GM23338 (cell line): Measurements from ENCODE around the gene BIRC6. TPM values are rescaled to one million over a fixed set of nuclear protein-coding genes. Genes with fewer than 3 reads are reported as not detected.

Source experiments
- ATAC-seq: fragments of 200-7000 bp; cut with Tn5 transposase; 3 replicates; pipeline ENCODE4 v1.9.1; 2020
- DNase-seq: peaks from one replicate; pipeline ENCODE4 v3.0.0-alpha.2; 2015; ENCODE audit warnings: low spot score
- H2AFZ ChIP-seq: fragments of 200-600 bp; sonication (generic); 2 replicates; pipeline ENCODE4 v1.8.0; 2016; ENCODE audit warnings: antibody characterized with exemption, mild to moderate bottlenecking, moderate library complexity
- H3F3A ChIP-seq: fragments of 200-600 bp; sonication (generic); replicated peaks from 2 replicates; pipeline ENCODE4 v1.8.0; 2017; ENCODE audit warnings: antibody characterized with exemption, mixed run types, low read depth
- H3K27ac ChIP-seq: fragments of 200-600 bp; sonication (generic); 2 replicates; pipeline ENCODE4 v1.6.1; 2016; ENCODE audit warnings: low read depth
- H3K27me3 ChIP-seq: fragments of 200-600 bp; sonication (generic); 2 replicates; pipeline ENCODE4 v1.8.0; 2016; ENCODE audit warnings: mild to moderate bottlenecking, mixed run types, moderate library complexity; ENCODE audit not compliant: insufficient read depth
- H3K36me3 ChIP-seq: fragments of 200-600 bp; sonication (generic); 2 replicates; pipeline ENCODE4 v1.8.0; 2016; ENCODE audit warnings: mild to moderate bottlenecking; ENCODE audit not compliant: insufficient read depth
- H3K4me1 ChIP-seq: fragments of 200-600 bp; sonication (generic); 2 replicates; pipeline ENCODE4 v1.8.0; 2016; ENCODE audit warnings: mild to moderate bottlenecking, moderate library complexity; ENCODE audit not compliant: insufficient read depth
- H3K4me2 ChIP-seq: fragments of 200-600 bp; sonication (generic); 2 replicates; pipeline ENCODE4 v1.7.1; 2017; ENCODE audit warnings: mixed run types
- H3K4me3 ChIP-seq: fragments of 200-600 bp; sonication (generic); 2 replicates; pipeline ENCODE4 v1.6.1; 2016; ENCODE audit warnings: mixed run types
- H3K79me2 ChIP-seq: fragments of 200-600 bp; sonication (generic); replicated peaks from 2 replicates; pipeline ENCODE4 v1.8.0; 2017; ENCODE audit warnings: mild to moderate bottlenecking; ENCODE audit not compliant: insufficient read depth
- H3K9me2 ChIP-seq: fragments of 200-600 bp; sonication (generic); 2 replicates; pipeline ENCODE4 v1.8.0; 2017; ENCODE audit not compliant: insufficient read depth
- H4K20me1 ChIP-seq: fragments of 200-600 bp; sonication (generic); replicated peaks from 2 replicates; pipeline ENCODE4 v1.8.0; 2017; ENCODE audit warnings: mild to moderate bottlenecking; ENCODE audit not compliant: insufficient read depth
- H3K27ac Mint-ChIP-seq: 2 replicates; pipeline ENCODE4 v1.8.0; 2020; ENCODE audit warnings: inconsistent platforms, mild to moderate bottlenecking, moderate library complexity, mixed read lengths
- H3K27me3 Mint-ChIP-seq: 3 replicates; pipeline ENCODE4 v1.8.0; 2022; ENCODE audit warnings: low read depth, mild to moderate bottlenecking, moderate library complexity, mixed read lengths, inconsistent platforms; ENCODE audit not compliant: insufficient read depth, poor library complexity
- H3K36me3 Mint-ChIP-seq: 3 replicates; pipeline ENCODE4 v1.8.0; 2021; ENCODE audit warnings: low read depth, mild to moderate bottlenecking, inconsistent platforms, moderate library complexity, mixed read lengths
- H3K4me1 Mint-ChIP-seq: 3 replicates; pipeline ENCODE4 v1.8.0; 2020; ENCODE audit warnings: mild to moderate bottlenecking, inconsistent platforms, mixed read lengths
- H3K4me3 Mint-ChIP-seq: 3 replicates; pipeline ENCODE4 v1.8.0; 2021; ENCODE audit warnings: moderate library complexity, mild to moderate bottlenecking, inconsistent platforms, mixed read lengths
- H3K9me3 Mint-ChIP-seq: 3 replicates; pipeline ENCODE4 v1.8.0; 2020; ENCODE audit warnings: moderate library complexity, mild to moderate bottlenecking, inconsistent platforms, mixed read lengths
- CREB1 ChIP-seq: fragments of 250-450 bp; sonication (Bioruptor Pico); IDR thresholded peaks from 2 replicates; pipeline ENCODE4 v1.5.0; 2020; ENCODE audit warnings: low read depth, mild to moderate bottlenecking, moderate library complexity
- ETS1 ChIP-seq: IDR thresholded peaks from 2 replicates; pipeline ENCODE4 v1.6.1; 2016; ENCODE audit warnings: antibody characterized with exemption
- EZH2 ChIP-seq: fragments of 200-600 bp; sonication (generic); IDR thresholded peaks from one replicate; pipeline ENCODE4 v1.8.0; 2017; ENCODE audit warnings: antibody characterized with exemption, mild to moderate bottlenecking, low read depth; ENCODE audit not compliant: unreplicated experiment
- EZH2phosphoT487 ChIP-seq: fragments of 200-600 bp; sonication (generic); IDR thresholded peaks from one replicate; pipeline ENCODE4 v1.8.1; 2018; ENCODE audit warnings: antibody characterized with exemption; ENCODE audit not compliant: unreplicated experiment
- NANOG ChIP-seq: IDR thresholded peaks from 2 replicates; pipeline ENCODE4 v1.6.1; 2016; ENCODE audit warnings: antibody characterized with exemption, borderline replicate concordance
- POLR2AphosphoS5 ChIP-seq: IDR thresholded peaks from 2 replicates; pipeline ENCODE4 v1.6.1; 2016; ENCODE audit warnings: antibody characterized with exemption, low read depth
- STAT1 ChIP-seq: IDR thresholded peaks from one replicate; pipeline ENCODE4 v1.6.1; 2016; ENCODE audit warnings: antibody characterized with exemption; ENCODE audit not compliant: unreplicated experiment
- ZNF114 ChIP-seq: fragments of 250-450 bp; sonication (Bioruptor Pico); IDR thresholded peaks from 2 replicates; pipeline ENCODE4 v1.5.0; 2020; ENCODE audit warnings: mild to moderate bottlenecking, moderate library complexity
- ZNF462 ChIP-seq: fragments of 250-450 bp; sonication (Bioruptor Pico); IDR thresholded peaks from 2 replicates; pipeline ENCODE4 v1.5.0; 2020; ENCODE audit warnings: mild to moderate bottlenecking, moderate library complexity
- polyA plus RNA-seq: library from polyadenylated mRNA; unstranded; fragments of >200 nt; fragmentation: Nextera tagmentation; extraction: Ambion mirVana; gene quantifications from 2 replicates; pipeline ENCODE4 v1.2.1, GENCODE V29; 2016
- total RNA-seq: library from RNA; depleted of rRNA; stranded (reverse); fragments of >200 nt; shearing (Covaris generic); gene quantifications from 2 replicates; pipeline ENCODE4 v1.2.3, GENCODE V29; 2014
- TF ChIP-seq, protein P1 (sequence below): IDR thresholded peaks from one replicate; pipeline ENCODE4 v1.6.1; 2018; ENCODE audit warnings: antibody characterized with exemption; ENCODE audit not compliant: unreplicated experiment

The BIRC6 gene
- total and polyA plus RNA-seq, 2 experiments from 2014 or later = 85.8 to 131 TPM

DNA sequence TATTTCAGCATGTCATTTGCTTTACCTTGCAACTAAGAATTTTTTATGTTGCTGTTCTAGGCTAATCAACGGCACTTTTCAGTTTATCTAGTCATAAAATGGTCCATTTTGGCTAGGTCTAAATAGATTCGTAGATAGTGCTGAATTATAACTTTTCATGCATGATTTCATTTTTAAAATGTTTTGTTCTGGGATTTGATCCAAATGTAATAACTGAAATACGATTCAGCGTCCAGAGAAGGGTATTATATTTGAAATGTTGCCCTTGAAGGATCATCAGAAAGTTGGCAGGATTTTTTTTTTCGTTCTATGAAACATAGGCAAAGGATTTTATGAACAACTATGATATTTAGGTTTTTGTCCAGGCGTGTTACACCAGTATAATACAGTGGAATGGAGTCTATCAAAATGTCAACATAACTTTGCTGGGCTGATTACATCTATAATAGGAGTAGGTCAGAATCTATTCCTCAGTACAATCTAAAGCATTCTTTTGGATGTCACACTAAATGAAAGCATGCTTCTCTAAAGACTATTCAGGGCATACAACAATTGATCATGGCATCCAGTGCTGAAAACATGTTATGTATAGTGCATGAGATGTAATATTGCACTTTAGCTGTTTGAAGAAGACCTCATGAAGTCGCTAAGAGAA lies 295.9 kb downstream of the BIRC6 start:
- Mint-ChIP-seq H3K4me3 (no peak overlapping the region), H3K4me1 (no peaks in the 10 kb centered on the region), H3K9me3 (no peaks in the 10 kb centered on the region), H3K36me3 (peaks cover 8% of the 10 kb centered on the region; the same call in 2 of the 3 replicates), H3K27ac (no peak overlapping the region), H3K27me3 (no peaks in the 10 kb centered on the region)
- ATAC-seq (no peak), DNase-seq (no peak)
- Histone ChIP-seq H3K4me3 (no peak overlapping the region), H3K4me2 (no peak overlapping the region), H3K36me3 (no peaks in the 10 kb centered on the region), H3K27me3 (no peaks in the 10 kb centered on the region), H3K9me2 (no peaks in the 10 kb centered on the region), H2AFZ (no peak overlapping the region), H4K20me1 (no peaks in the 10 kb centered on the region; the same call in 1 of the 2 replicates), H3K79me2 (no peaks in the 10 kb centered on the region), H3F3A (no peaks in the 10 kb centered on the region), H3K27ac (no peak overlapping the region), H3K4me1 (no peaks in the 10 kb centered on the region)
- TF ChIP-seq CREB1 (CRISPR knock-in tag) = no peak
- no peak for TF ChIP-seq EZH2

DNA sequence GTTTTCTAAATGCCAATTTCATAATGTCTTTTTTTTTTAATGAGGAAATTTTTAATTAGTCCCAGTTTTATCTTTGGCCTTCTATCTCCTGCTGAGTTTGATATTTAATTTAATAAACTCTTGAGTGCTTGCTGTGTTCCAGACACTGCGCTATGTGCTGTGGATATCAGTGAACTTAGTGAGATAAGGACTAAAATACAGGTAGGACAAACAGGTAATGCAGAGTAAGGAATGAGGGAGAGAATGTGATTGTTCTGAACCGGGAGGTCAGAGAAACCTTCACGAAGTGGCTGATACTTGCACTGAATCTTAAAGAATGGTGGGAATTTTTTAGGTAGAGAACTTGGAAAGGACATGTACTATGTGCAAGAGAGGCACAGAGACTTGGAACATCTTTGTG lies 299.2 kb downstream of the BIRC6 start:
- no peak for ATAC-seq
- H3K36me3 Mint-ChIP-seq = peaks cover 17% of the 10 kb centered on the region; the same call in 2 of the 3 replicates
- H3K27ac Mint-ChIP-seq = no peak overlapping the region
- Histone ChIP-seq H3K36me3 (no peaks in the 10 kb centered on the region; the same call in 1 of the 2 replicates), H3K9me2 (no peaks in the 10 kb centered on the region), H3K27ac (no peak overlapping the region), H3K4me3 (no peak overlapping the region), H3K27me3 (no peaks in the 10 kb centered on the region), H3K4me2 (no peak overlapping the region), H2AFZ (no peak overlapping the region), H4K20me1 (no peaks in the 10 kb centered on the region; the same call in 1 of the 2 replicates), H3K79me2 (no peaks in the 10 kb centered on the region; the same call in 1 of the 2 replicates), H3K4me1 (no peaks in the 10 kb centered on the region), H3F3A (no peaks in the 10 kb centered on the region)
- H3K27me3 Mint-ChIP-seq = no peaks in the 10 kb centered on the region
- no peak overlapping the region for H3K4me3 Mint-ChIP-seq
- H3K4me1 Mint-ChIP-seq = no peaks in the 10 kb centered on the region
- H3K9me3 Mint-ChIP-seq = no peaks in the 10 kb centered on the region
- no peak for DNase-seq
- no peak for TF ChIP-seq ZNF114 (CRISPR knock-in tag)
- TF ChIP-seq, protein P1, sequence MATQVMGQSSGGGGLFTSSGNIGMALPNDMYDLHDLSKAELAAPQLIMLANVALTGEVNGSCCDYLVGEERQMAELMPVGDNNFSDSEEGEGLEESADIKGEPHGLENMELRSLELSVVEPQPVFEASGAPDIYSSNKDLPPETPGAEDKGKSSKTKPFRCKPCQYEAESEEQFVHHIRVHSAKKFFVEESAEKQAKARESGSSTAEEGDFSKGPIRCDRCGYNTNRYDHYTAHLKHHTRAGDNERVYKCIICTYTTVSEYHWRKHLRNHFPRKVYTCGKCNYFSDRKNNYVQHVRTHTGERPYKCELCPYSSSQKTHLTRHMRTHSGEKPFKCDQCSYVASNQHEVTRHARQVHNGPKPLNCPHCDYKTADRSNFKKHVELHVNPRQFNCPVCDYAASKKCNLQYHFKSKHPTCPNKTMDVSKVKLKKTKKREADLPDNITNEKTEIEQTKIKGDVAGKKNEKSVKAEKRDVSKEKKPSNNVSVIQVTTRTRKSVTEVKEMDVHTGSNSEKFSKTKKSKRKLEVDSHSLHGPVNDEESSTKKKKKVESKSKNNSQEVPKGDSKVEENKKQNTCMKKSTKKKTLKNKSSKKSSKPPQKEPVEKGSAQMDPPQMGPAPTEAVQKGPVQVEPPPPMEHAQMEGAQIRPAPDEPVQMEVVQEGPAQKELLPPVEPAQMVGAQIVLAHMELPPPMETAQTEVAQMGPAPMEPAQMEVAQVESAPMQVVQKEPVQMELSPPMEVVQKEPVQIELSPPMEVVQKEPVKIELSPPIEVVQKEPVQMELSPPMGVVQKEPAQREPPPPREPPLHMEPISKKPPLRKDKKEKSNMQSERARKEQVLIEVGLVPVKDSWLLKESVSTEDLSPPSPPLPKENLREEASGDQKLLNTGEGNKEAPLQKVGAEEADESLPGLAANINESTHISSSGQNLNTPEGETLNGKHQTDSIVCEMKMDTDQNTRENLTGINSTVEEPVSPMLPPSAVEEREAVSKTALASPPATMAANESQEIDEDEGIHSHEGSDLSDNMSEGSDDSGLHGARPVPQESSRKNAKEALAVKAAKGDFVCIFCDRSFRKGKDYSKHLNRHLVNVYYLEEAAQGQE = no peak
- no peak for TF ChIP-seq EZH2
- no peak for TF ChIP-seq EZH2phosphoT487
- TF ChIP-seq ETS1 = no peak
- TF ChIP-seq ZNF462 (CRISPR knock-in tag) = no peak
- no peak for TF ChIP-seq POLR2AphosphoS5
- no peak for TF ChIP-seq STAT1
- TF ChIP-seq NANOG = no peak
